K562 (cell line): ENCODE measurements around the gene MAPKAPK2. TPM values are rescaled to one million over a fixed set of nuclear protein-coding genes. Genes with fewer than 3 reads are reported as not detected.

Experiments used
- polyA plus RNA-seq, 8 experiments: library from polyadenylated mRNA; depleted of rRNA in 4 of 8; stranded (reverse) in 5 of 8; unstranded in 3 of 8; fragments of >200 nt; fragmentation: Nextera tagmentation in 2 of 8; fragmentation: Illumina TruSeq in 1 of 8; extraction: Ambion mirVana in 2 of 8; extraction: Trizol in 1 of 8; gene quantifications; 2 replicates each; pipeline versions ENCODE4 v1.2.1 to v1.2.3, GENCODE V29; 2011 to 2014; ENCODE audit warnings: inconsistent platforms in 1 of 8, missing spikeins in 1 of 8
- total RNA-seq, 7 experiments: library from RNA; depleted of rRNA in 6 of 7; stranded (reverse); fragments of >200 nt in 6 of 7; fragmentation: Illumina TruSeq in 2 of 7; extraction: Trizol in 2 of 7; gene quantifications; 2 replicates each; pipeline versions ENCODE4 v1.2.1 to v1.2.3, GENCODE V29; 2011 to 2021; ENCODE audit warnings: low replicate concordance in 1 of 7
- TF ChIP-seq, protein P1 (sequence below): fragments of 450-650 bp; IDR thresholded peaks from 2 replicates; pipeline ENCODE4 v1.6.1; 2016; ENCODE audit warnings: mild to moderate bottlenecking, moderate library complexity
- TF ChIP-seq, protein P2 (sequence below): fragments of 250-450 bp; sonication (Bioruptor Pico); IDR thresholded peaks from 2 replicates; pipeline ENCODE4 v1.5.0; 2021; ENCODE audit warnings: mild to moderate bottlenecking, moderate library complexity
- TF ChIP-seq, protein P3 (sequence below), 3 experiments: fragments of 200-800 bp in 1 of 3; fragments of 250-450 bp in 1 of 3; fragments of 450-650 bp in 1 of 3; sonication (Bioruptor Pico) in 1 of 3; sonication (Bioruptor generic) in 1 of 3; formaldehyde crosslinking in 1 of 3; IDR thresholded peaks; 2 replicates each; pipeline versions ENCODE4 v1.6.1 to v1.8.0; 2016 to 2022; ENCODE audit warnings: mild to moderate bottlenecking in 2 of 3, missing genetic modification characterization in 2 of 3, missing compliant biosample characterization in 1 of 3, moderate library complexity in 1 of 3

MAPKAPK2 gene
- total and polyA plus RNA-seq, 9 of the 15 experiments (the other 6 are each of a cell fraction or from before 2014, with no cell fraction given), result 0.63 to 94.2 (median 52.1) TPM

DNA sequence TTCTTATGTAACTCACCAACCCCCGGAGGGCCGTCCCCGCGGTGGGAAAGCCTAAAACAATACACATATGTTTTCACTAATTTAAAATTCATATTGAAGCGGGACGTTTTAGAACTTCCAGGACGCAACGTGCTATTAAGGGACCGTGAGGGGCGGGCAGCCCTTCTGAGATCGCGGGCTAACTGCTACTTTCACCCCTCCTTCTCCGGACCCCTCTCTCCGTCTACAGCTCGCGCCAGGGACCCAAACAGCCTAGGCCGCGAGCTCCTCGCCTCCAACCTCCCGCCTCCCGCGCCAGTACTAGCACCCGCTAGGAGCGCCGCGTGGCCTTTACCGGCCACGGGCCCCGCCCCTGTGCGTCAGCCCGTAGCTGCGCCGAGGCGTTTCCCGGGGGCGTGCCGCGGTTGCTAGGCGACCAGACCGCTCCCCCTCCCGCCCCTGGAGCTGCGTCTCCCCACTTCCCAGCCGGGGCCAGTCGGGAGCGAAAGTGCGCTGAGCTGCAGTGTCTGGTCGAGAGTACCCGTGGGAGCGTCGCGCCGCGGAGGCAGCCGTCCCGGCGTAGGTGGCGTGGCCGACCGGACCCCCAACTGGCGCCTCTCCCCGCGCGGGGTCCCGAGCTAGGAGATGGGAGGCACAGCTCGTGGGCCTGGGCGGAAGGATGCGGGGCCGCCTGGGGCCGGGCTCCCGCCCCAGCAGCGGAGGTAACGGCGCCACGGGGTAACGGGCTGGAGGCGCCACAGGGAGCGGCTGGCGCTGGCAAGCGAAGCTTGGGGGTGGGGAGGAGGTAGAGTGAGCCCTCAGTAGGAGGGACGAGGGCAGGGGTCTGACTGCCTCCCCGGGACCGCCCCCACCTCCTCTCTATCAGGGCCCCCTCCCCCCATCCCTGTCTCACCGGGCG, 49.4 kb upstream of the MAPKAPK2 start, which contains the start of gene DYRK3 (continued):
- TF ChIP-seq, protein P1, sequence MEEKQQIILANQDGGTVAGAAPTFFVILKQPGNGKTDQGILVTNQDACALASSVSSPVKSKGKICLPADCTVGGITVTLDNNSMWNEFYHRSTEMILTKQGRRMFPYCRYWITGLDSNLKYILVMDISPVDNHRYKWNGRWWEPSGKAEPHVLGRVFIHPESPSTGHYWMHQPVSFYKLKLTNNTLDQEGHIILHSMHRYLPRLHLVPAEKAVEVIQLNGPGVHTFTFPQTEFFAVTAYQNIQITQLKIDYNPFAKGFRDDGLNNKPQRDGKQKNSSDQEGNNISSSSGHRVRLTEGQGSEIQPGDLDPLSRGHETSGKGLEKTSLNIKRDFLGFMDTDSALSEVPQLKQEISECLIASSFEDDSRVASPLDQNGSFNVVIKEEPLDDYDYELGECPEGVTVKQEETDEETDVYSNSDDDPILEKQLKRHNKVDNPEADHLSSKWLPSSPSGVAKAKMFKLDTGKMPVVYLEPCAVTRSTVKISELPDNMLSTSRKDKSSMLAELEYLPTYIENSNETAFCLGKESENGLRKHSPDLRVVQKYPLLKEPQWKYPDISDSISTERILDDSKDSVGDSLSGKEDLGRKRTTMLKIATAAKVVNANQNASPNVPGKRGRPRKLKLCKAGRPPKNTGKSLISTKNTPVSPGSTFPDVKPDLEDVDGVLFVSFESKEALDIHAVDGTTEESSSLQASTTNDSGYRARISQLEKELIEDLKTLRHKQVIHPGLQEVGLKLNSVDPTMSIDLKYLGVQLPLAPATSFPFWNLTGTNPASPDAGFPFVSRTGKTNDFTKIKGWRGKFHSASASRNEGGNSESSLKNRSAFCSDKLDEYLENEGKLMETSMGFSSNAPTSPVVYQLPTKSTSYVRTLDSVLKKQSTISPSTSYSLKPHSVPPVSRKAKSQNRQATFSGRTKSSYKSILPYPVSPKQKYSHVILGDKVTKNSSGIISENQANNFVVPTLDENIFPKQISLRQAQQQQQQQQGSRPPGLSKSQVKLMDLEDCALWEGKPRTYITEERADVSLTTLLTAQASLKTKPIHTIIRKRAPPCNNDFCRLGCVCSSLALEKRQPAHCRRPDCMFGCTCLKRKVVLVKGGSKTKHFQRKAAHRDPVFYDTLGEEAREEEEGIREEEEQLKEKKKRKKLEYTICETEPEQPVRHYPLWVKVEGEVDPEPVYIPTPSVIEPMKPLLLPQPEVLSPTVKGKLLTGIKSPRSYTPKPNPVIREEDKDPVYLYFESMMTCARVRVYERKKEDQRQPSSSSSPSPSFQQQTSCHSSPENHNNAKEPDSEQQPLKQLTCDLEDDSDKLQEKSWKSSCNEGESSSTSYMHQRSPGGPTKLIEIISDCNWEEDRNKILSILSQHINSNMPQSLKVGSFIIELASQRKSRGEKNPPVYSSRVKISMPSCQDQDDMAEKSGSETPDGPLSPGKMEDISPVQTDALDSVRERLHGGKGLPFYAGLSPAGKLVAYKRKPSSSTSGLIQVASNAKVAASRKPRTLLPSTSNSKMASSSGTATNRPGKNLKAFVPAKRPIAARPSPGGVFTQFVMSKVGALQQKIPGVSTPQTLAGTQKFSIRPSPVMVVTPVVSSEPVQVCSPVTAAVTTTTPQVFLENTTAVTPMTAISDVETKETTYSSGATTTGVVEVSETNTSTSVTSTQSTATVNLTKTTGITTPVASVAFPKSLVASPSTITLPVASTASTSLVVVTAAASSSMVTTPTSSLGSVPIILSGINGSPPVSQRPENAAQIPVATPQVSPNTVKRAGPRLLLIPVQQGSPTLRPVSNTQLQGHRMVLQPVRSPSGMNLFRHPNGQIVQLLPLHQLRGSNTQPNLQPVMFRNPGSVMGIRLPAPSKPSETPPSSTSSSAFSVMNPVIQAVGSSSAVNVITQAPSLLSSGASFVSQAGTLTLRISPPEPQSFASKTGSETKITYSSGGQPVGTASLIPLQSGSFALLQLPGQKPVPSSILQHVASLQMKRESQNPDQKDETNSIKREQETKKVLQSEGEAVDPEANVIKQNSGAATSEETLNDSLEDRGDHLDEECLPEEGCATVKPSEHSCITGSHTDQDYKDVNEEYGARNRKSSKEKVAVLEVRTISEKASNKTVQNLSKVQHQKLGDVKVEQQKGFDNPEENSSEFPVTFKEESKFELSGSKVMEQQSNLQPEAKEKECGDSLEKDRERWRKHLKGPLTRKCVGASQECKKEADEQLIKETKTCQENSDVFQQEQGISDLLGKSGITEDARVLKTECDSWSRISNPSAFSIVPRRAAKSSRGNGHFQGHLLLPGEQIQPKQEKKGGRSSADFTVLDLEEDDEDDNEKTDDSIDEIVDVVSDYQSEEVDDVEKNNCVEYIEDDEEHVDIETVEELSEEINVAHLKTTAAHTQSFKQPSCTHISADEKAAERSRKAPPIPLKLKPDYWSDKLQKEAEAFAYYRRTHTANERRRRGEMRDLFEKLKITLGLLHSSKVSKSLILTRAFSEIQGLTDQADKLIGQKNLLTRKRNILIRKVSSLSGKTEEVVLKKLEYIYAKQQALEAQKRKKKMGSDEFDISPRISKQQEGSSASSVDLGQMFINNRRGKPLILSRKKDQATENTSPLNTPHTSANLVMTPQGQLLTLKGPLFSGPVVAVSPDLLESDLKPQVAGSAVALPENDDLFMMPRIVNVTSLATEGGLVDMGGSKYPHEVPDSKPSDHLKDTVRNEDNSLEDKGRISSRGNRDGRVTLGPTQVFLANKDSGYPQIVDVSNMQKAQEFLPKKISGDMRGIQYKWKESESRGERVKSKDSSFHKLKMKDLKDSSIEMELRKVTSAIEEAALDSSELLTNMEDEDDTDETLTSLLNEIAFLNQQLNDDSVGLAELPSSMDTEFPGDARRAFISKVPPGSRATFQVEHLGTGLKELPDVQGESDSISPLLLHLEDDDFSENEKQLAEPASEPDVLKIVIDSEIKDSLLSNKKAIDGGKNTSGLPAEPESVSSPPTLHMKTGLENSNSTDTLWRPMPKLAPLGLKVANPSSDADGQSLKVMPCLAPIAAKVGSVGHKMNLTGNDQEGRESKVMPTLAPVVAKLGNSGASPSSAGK, result peak; percentile 99
- TF ChIP-seq, protein P2, sequence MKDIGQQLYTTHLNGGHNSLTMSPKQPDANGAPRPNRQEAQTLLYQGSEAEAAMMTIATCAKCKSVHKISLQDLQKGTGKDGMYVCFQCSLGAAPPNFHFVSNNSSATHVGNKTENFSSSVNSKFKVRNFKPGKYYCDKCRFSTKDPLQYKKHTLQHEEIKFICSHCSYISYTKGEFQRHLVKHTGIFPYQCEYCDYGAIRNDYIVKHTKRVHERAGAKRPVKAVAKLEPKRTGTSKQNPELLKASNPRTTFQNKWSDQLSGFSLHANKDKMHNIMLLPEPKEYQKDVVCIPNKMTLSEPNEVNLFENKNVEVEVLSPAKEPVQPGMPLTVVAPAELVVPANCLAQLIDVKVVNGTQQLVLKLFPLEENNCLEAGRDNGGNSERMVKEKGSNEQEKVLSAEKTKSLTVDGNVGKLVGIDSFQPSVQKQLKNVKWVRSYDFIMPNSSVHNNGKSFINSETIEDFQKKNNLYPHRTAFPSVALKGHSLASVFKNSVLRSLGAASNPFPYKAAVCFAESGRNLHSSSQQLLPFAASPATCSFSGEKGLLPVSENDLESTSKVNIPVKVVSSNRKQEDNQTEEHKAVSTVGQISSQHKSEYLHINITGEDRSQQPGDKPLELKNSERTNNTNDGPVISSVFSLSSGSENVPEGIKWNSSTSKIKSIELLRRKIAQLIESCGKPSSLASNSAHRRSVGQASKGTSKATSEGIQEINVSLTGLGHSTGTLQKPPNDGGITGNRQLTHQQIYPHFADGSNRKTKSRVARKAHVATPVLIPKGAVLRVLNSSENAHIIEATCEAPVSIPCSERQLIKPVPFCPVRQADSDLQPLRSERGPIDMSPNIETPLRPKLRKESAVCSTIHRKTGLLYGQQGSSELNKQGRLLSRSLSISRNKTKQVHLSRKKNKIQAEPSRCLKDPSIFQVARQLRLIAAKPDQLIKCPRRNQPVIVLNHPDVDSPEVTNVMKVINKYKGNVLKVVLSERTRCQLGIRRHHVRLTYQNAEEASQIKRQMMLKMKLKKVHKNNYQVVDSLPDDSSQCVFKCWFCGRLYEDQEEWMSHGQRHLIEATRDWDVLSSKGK (CRISPR knock-in tag), result no peak
- TF ChIP-seq, protein P3, sequence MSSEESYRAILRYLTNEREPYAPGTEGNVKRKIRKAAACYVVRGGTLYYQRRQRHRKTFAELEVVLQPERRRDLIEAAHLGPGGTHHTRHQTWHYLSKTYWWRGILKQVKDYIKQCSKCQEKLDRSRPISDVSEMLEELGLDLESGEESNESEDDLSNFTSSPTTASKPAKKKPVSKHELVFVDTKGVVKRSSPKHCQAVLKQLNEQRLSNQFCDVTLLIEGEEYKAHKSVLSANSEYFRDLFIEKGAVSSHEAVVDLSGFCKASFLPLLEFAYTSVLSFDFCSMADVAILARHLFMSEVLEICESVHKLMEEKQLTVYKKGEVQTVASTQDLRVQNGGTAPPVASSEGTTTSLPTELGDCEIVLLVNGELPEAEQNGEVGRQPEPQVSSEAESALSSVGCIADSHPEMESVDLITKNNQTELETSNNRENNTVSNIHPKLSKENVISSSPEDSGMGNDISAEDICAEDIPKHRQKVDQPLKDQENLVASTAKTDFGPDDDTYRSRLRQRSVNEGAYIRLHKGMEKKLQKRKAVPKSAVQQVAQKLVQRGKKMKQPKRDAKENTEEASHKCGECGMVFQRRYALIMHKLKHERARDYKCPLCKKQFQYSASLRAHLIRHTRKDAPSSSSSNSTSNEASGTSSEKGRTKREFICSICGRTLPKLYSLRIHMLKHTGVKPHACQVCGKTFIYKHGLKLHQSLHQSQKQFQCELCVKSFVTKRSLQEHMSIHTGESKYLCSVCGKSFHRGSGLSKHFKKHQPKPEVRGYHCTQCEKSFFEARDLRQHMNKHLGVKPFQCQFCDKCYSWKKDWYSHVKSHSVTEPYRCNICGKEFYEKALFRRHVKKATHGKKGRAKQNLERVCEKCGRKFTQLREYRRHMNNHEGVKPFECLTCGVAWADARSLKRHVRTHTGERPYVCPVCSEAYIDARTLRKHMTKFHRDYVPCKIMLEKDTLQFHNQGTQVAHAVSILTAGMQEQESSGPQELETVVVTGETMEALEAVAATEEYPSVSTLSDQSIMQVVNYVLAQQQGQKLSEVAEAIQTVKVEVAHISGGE (CRISPR knock-in tag; IDR thresholded peaks at IDR 0.05), result peak in 1 of 3 experiments; percentile 60; a peak in 2 of 6 replicates
